T-helper 2 cell treated with Interferon-gamma antibody and Interleukin-4, amounts not matched to agents 5 μg/mL and 100 μg/mL, for 36 hours (primary cell): ENCODE measurements around the gene GSTCD.

ENCODE experiments used
- DNase-seq: peaks from one replicate; pipeline ENCODE4 v3.0.0; 2021; ENCODE audit warnings: low spot score
- H3K27ac Mint-ChIP-seq: one replicate; pipeline ENCODE4 v1.8.0; 2021; ENCODE audit warnings: mild to moderate bottlenecking, mixed read lengths
- H3K27me3 Mint-ChIP-seq: one replicate; pipeline ENCODE4 v1.8.0; 2021; ENCODE audit warnings: low read depth, mixed read lengths
- H3K36me3 Mint-ChIP-seq: one replicate; pipeline ENCODE4 v1.8.0; 2021; ENCODE audit warnings: low read depth, mixed read lengths
- H3K4me1 Mint-ChIP-seq: one replicate; pipeline ENCODE4 v1.8.0; 2021; ENCODE audit warnings: low read depth, mixed read lengths
- H3K4me3 Mint-ChIP-seq: one replicate; pipeline ENCODE4 v1.8.0; 2022; ENCODE audit warnings: mild to moderate bottlenecking, moderate library complexity, mixed read lengths
- H3K9me3 Mint-ChIP-seq: one replicate; pipeline ENCODE4 v1.8.0; 2021; ENCODE audit warnings: mixed read lengths

GSTCD gene

DNA sequence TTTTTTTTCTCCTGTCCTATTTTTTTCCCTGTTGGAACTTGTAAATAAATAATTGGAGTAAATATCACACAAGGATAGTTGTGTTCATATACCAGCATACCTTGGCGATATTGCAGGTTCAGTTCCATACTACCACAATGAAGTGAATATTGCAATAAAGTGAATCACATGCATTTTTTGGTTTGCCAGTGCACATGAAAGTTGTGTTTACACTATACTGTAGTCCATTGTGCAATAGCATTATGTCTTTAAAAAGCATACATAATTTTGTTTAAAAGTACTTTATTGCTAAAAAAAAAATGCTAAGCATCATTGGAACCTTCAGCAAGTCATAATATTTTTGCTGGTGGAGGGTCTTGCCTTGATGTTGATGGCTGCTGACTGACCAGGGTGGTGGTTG is 88.6 kb downstream of the GSTCD start:
- Mint-ChIP-seq H3K36me3 (no peaks in the 10 kb centered on the region), H3K4me1 (no peaks in the 10 kb centered on the region), H3K9me3 (peaks cover 3% of the 10 kb centered on the region), H3K4me3 (no peak overlapping the region), H3K27ac (no peak overlapping the region), H3K27me3 (no peaks in the 10 kb centered on the region)
- DNase-seq, result no peak

DNA sequence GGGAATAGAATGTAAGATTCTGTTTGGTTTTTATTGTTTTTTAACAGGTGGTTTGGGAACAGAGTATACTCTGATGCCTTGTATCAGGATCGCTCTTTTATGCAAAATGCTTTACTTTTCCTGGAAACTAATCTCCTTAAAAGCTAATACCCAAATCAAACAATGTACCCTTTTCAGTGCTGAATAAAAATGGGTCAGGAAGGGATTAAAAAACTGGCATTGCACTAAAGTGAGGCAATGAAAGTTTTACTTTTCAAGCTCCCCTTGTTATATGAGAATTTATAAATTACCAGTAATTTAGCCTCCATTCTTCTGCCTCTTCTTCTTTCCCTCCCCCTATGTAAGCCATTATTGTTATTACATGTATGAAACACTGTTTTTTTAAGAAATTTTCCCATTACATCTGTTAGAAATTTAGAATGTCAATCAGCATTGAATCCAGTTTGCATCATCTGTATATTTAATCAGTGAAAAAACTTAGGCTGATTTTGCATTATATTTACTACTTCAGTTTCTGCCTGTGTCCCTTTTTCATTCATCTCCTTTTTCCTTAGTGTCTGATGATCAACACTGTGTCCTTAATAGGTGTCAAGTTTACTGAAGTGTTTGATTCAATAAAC is 97.0 kb downstream of the GSTCD start:
- Mint-ChIP-seq H3K4me1 (peaks cover 28% of the 10 kb centered on the region), H3K4me3 (no peak overlapping the region), H3K9me3 (no peaks in the 10 kb centered on the region), H3K27ac (no peak overlapping the region), H3K27me3 (no peaks in the 10 kb centered on the region), H3K36me3 (no peaks in the 10 kb centered on the region)
- no peak for DNase-seq

DNA sequence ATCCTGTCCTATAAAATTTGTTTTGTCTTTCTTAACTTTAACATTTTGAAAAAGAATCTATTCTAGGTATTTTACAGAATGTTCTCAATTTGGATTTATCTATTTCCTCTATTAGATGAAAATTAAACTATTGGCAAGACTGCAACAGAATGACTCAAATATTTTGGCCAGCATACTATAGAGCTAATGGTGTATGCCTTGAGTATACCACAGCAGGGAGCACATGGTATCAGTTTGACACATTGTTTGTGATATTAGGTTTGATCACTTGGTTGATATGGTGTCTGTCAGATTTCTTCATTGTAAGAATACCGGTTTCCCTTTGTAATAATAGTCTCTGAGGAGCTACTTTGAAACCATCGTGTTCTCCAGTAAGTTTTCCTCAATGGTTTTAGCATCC is 98.9 kb downstream of the GSTCD start:
- no peak for DNase-seq
- H3K9me3 Mint-ChIP-seq, result no peaks in the 10 kb centered on the region
- no peak overlapping the region for H3K27ac Mint-ChIP-seq
- H3K4me1 Mint-ChIP-seq, result peaks cover 30% of the 10 kb centered on the region
- no peaks in the 10 kb centered on the region for H3K27me3 Mint-ChIP-seq
- no peaks in the 10 kb centered on the region for H3K36me3 Mint-ChIP-seq
- H3K4me3 Mint-ChIP-seq, result peak overlapping the region; percentile 6

DNA sequence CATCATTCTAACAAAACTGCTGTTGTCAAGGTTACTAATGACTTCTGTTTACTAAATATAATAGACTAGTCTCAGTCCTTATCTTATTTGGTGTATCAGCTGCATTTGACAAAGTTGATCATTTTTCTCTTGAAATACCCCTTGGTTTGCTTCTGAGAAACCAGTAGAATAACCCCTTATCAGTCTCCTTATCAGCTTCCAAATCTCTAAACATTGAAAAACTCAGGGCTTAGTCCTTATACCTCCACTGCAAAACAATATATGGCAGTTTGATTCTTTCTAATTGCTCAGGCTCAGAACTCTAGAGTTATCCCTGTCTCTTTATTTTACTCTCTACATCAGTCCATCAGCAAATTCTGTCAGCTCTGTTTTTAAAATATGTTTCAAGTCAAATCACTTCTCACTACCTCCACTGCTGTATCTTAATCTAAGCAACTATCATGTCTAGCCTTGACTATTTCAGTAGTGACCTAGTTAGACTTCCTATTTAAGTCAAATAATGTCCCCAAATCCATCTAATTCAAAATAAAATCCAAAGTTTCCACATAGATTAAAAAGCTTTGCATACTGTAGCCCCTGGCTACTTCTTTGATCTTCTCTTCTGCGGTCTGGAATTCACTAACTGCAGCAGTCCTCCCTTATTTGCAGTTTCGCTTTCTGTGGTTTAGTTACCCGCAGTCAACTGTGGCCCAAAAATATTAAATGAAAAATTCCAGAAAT is 99.6 kb downstream of the GSTCD start:
- peak overlapping the region; percentile 62 for H3K4me3 Mint-ChIP-seq
- H3K27ac Mint-ChIP-seq, result peak overlapping the region; percentile 75
- no peaks in the 10 kb centered on the region for H3K27me3 Mint-ChIP-seq
- H3K9me3 Mint-ChIP-seq, result no peaks in the 10 kb centered on the region
- no peaks in the 10 kb centered on the region for H3K36me3 Mint-ChIP-seq
- peaks cover 30% of the 10 kb centered on the region for H3K4me1 Mint-ChIP-seq
- no peak for DNase-seq

DNA sequence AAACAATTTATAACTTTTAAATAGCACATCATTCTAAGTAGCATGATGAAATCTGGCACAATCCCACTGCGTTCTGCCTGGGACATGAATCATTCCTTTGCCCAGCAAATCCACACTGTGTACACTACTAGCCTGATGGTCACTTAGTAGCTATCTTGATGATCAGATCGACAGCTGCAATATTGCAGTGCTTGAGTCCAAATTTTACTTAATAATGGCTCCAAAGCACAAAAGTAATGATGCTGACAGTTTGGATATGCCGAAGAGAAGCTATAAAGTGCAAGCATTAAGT is 100.1 kb downstream of the GSTCD start:
- Mint-ChIP-seq H3K36me3 (no peaks in the 10 kb centered on the region), H3K4me1 (peaks cover 30% of the 10 kb centered on the region), H3K27ac (no peak overlapping the region), H3K27me3 (no peaks in the 10 kb centered on the region), H3K9me3 (no peaks in the 10 kb centered on the region), H3K4me3 (no peak overlapping the region)
- DNase-seq, result no peak

DNA sequence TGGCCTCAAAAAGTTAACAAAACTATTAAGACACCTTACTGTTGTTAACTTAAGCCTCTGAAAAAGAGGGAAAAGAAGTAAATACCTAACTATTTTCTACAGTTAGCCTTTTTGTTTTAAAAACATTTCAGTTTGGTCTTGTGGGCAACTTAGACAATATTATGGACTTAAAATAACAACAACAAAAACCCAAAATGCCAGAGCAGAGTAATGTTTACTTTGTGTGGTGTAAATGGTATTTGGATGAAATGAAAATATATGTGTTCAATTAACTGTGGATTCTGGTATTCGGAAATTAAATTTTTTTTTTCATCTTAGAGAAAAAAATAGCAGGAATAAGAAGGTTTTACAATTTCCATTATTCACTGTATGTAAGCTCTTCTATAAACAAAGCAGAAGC is 107.1 kb downstream of the GSTCD start:
- DNase-seq, result no peak
- Mint-ChIP-seq H3K27ac (no peak overlapping the region), H3K36me3 (peaks cover 2% of the 10 kb centered on the region), H3K27me3 (no peaks in the 10 kb centered on the region), H3K9me3 (no peaks in the 10 kb centered on the region), H3K4me1 (peaks cover 2% of the 10 kb centered on the region), H3K4me3 (no peak overlapping the region)

DNA sequence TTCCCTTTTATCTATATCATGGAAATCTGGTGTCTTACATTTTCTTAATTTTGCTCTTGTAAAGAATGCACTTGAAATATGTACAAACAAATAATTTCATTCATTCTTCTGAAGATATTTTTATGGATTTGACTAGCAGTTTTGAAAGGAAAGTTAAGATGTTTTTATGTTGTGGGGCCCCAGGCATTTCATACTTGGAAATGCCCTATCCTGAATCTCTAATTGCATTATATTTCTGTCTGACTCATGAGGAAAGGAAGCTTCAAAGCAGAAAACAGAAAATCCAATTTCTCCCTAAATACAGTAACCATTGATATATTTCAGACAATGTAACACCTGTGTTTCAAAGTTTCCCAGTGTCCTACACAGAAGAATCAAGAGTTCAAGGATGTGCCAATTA is 113.5 kb downstream of the GSTCD start:
- Mint-ChIP-seq H3K4me3 (no peak overlapping the region), H3K9me3 (no peaks in the 10 kb centered on the region), H3K36me3 (peaks cover 2% of the 10 kb centered on the region), H3K27me3 (no peaks in the 10 kb centered on the region), H3K27ac (no peak overlapping the region), H3K4me1 (no peaks in the 10 kb centered on the region)
- no peak for DNase-seq

DNA sequence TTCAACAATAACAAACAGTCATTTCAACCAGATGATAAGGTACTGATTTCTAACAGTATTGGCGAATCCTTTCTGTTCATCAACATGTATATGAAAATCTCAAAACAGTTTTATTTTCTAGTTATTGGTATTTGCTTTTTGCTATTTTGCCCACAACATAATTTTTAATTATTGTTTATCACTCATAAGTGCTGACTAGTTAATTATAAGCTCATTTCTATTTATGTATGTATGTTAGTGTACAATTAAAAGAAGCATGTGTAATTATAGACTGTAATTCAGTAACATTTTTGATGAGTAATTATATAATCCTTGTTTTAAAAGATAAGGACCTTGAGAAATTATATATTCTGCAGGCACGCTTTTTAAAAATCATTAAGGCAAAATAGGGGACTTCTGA is 119.5 kb downstream of the GSTCD start:
- Mint-ChIP-seq H3K36me3 (peaks cover 4% of the 10 kb centered on the region), H3K4me1 (no peaks in the 10 kb centered on the region), H3K4me3 (no peak overlapping the region), H3K9me3 (no peaks in the 10 kb centered on the region), H3K27ac (no peak overlapping the region), H3K27me3 (no peaks in the 10 kb centered on the region)
- DNase-seq, result no peak

DNA sequence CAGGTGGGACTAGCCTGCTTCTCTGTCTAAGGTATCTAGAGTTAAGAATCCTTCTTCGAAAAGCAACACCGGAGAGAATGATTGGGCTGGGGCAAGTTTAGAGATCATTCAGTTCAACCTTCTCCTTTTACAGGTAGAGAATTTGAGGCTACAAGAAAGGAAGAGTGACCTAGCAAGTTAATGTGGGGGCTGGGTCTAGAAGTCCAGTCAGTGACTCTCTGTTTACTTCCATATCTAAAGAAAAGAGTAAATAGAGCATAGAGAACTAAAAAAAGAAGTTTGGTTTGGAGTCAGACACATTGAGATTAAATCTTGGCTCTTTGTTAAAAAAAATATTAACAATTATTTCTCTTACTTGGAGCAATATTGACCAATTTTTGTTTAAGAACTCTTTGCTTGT is 122.6 kb downstream of the GSTCD start:
- no peaks in the 10 kb centered on the region for H3K27me3 Mint-ChIP-seq
- H3K4me1 Mint-ChIP-seq, result no peaks in the 10 kb centered on the region

DNA sequence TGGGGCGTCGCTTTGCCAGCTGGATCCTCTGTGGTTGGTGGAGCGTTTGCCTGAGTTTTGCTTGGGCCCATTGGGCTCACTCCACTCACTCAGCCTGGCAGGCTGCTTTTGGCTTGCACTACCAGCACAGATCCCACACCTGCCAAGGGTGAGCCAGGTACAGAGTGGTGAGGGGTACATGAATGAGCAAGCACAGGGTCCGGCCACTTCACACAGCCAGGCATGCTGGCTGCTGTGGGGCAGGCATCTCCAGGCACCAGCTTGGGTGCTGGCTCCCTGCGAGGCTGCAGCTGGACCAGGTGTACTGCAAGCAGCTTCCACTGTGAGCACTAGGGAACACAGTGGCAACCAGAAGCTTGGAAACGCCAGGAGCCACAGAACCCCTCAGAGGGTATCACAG is 126.6 kb downstream of the GSTCD start:
- no peak for DNase-seq
- no peak overlapping the region for H3K4me3 Mint-ChIP-seq
- H3K27ac Mint-ChIP-seq, result no peak overlapping the region
- no peaks in the 10 kb centered on the region for H3K4me1 Mint-ChIP-seq
- H3K36me3 Mint-ChIP-seq, result peaks cover 5% of the 10 kb centered on the region
- no peaks in the 10 kb centered on the region for H3K9me3 Mint-ChIP-seq
- H3K27me3 Mint-ChIP-seq, result no peaks in the 10 kb centered on the region

More for the DNA sequence above, 122.6 kb downstream of the GSTCD start:
- Mint-ChIP-seq H3K36me3 (peaks cover 4% of the 10 kb centered on the region), H3K27ac (no peak overlapping the region), H3K9me3 (no peaks in the 10 kb centered on the region), H3K4me3 (no peak overlapping the region)
- DNase-seq, result no peak

DNA sequence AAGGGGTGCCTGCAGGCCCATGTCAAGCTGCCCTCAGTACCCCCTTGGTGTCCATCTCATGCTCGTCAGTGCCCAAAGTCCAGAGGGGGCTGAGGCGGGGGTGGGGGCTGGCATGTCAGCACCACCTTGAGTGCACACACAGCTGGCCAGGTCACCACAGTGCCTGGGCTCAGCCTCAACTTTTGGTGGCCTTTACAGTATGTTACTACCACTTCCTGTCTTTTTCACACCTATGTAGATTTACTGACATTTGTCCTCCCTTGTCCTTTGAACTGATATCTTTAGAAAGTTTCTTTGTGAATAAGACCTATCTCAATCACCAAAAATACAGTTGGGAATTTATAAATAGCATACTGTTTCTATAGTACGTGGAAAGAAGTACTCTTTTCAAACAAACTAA is 128.0 kb downstream of the GSTCD start:
- no peak for DNase-seq
- H3K9me3 Mint-ChIP-seq, result no peaks in the 10 kb centered on the region
- H3K27me3 Mint-ChIP-seq, result no peaks in the 10 kb centered on the region
- H3K4me3 Mint-ChIP-seq, result no peak overlapping the region
- H3K27ac Mint-ChIP-seq, result no peak overlapping the region
- H3K36me3 Mint-ChIP-seq, result peaks cover 5% of the 10 kb centered on the region
- no peaks in the 10 kb centered on the region for H3K4me1 Mint-ChIP-seq

DNA sequence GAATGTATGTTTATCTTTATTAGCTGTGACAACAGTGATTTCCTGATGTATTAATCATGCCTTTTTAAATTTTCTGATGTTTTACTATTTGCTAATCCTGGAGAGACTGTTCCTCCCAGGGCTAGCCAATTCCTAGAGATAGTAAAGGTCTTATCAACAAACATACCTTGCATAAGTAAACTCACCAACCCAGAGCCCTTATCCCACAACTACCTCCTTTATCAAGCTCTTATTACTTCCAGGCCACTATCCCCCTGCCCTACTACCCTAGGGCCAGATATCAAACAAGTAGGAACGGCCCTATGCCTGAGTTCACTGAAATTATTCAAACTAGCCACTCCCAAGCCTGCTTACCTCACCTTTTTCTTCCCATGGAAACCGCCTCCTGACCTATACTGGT is 128.5 kb downstream of the GSTCD start:
- Mint-ChIP-seq H3K27me3 (no peaks in the 10 kb centered on the region), H3K9me3 (no peaks in the 10 kb centered on the region)

DNA sequence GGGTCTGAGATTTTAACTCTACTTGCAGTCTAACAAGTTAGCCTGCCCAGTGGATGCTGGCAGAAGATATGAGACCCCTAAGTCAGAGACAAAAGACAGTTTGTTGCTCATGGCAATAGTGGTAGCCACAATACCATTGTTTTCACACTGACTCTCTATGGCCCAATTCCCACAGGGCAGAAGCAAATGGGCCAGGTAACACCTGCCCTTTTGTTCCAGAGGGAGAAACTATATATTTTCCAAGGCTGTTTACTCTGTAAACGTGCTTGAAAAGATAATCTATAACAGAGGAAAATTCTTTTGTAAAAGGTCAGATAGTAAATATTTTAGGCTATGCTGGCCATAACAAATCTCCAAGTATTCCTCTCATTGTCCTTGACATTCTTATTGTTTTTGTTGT is 129.5 kb downstream of the GSTCD start:
- no peak for DNase-seq
- Mint-ChIP-seq H3K27me3 (no peaks in the 10 kb centered on the region), H3K9me3 (no peaks in the 10 kb centered on the region), H3K4me3 (no peak overlapping the region), H3K36me3 (peaks cover 5% of the 10 kb centered on the region), H3K4me1 (no peaks in the 10 kb centered on the region), H3K27ac (no peak overlapping the region)

More for the DNA sequence above, 128.5 kb downstream of the GSTCD start:
- Mint-ChIP-seq H3K4me3 (no peak overlapping the region), H3K27ac (no peak overlapping the region), H3K4me1 (no peaks in the 10 kb centered on the region), H3K36me3 (peaks cover 5% of the 10 kb centered on the region)
- DNase-seq, result no peak

DNA sequence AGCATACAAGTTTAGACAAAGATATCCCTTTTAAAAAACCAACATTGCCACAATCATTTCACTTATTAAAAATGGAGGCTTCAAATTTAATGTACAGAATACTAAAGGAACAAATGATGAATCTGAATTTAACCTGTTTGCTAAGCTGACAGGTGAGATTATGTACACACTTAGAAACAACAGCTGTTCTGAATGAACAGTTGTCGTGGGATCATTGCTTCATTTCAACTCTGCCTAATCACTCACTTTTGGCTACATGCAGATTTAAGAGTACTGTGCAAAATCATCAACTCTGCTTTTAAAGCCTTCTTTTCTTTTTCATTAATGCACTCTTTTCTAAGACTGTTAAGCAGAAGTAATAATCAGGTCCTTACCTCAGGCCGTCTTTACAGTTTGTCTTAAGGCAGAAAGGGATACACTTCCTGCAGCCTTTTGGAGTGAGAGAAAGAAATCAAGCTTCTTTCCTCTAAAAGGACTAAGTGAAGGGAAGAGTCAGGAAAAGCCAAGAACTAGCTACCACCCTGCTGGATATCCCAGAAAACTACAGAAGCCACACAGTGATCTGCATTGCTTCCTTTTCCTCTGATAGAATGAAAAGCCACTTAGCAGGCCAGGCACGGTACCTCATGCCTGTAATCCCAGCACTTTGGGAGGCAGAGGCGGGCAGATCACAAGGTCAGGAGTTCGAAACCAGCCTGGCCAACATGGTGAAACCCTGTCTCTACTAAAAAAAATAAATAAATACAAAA is 132.0 kb downstream of the GSTCD start:
- H3K27me3 Mint-ChIP-seq, result no peaks in the 10 kb centered on the region
- no peak for DNase-seq
- H3K36me3 Mint-ChIP-seq, result peaks cover 7% of the 10 kb centered on the region
- H3K4me3 Mint-ChIP-seq, result no peak overlapping the region
- H3K9me3 Mint-ChIP-seq, result no peaks in the 10 kb centered on the region
- H3K27ac Mint-ChIP-seq, result no peak overlapping the region
- no peaks in the 10 kb centered on the region for H3K4me1 Mint-ChIP-seq
